DOHH2 (cell line): ENCODE data around the gene CELA2A.
"Not testable (repeated sequence)": the region's sequence is repeated elsewhere in the genome, so short reads cannot be mapped to it uniquely, and the experiment has no call there.

Source experiments
- H3F3A ChIP-seq: fragments of 200-600 bp; sonication (generic), shearing (Covaris generic); 2 replicates; pipeline ENCODE4 v1.6.0; 2016; ENCODE audit warnings: antibody characterized with exemption, mild to moderate bottlenecking; ENCODE audit not compliant: control insufficient read depth, insufficient read depth
- H3K27ac ChIP-seq: fragments of 200-600 bp; sonication (generic); 2 replicates; pipeline ENCODE4 v1.5.1; 2014; ENCODE audit warnings: low read depth, mild to moderate bottlenecking, low read length, moderate library complexity
- H3K27me3 ChIP-seq: fragments of 200-600 bp; sonication (generic); 2 replicates; pipeline ENCODE4 v1.6.1; 2014; ENCODE audit warnings: mild to moderate bottlenecking, low read length, mixed read lengths; ENCODE audit not compliant: control insufficient read depth
- H3K36me3 ChIP-seq: fragments of 200-600 bp; sonication (generic); 2 replicates; pipeline ENCODE4 v1.6.1; 2014; ENCODE audit warnings: mild to moderate bottlenecking, low read length, moderate library complexity, mixed read lengths; ENCODE audit not compliant: control insufficient read depth
- H3K4me1 ChIP-seq: fragments of 200-600 bp; sonication (generic); 2 replicates; pipeline ENCODE4 v1.6.1; 2014; ENCODE audit warnings: mild to moderate bottlenecking, low read length, mixed read lengths; ENCODE audit not compliant: control insufficient read depth
- H3K4me2 ChIP-seq: fragments of 200-600 bp; sonication (generic); 2 replicates; pipeline ENCODE4 v1.6.0; 2014; ENCODE audit warnings: mild to moderate bottlenecking, low read length, moderate library complexity
- H3K4me3 ChIP-seq: fragments of 200-600 bp; sonication (generic); 2 replicates; pipeline ENCODE4 v1.5.1; 2014; ENCODE audit warnings: mild to moderate bottlenecking, low read length, mixed read lengths
- H3K79me2 ChIP-seq: fragments of 200-600 bp; sonication (generic); 2 replicates; pipeline ENCODE4 v1.6.1; 2014; ENCODE audit warnings: mild to moderate bottlenecking, low read length, mixed read lengths; ENCODE audit not compliant: control insufficient read depth
- H3K9me2 ChIP-seq: fragments of 200-600 bp; sonication (generic); replicated peaks from 2 replicates; pipeline ENCODE4 v1.6.1; 2014; ENCODE audit warnings: mild to moderate bottlenecking, low read length, mixed read lengths; ENCODE audit not compliant: control insufficient read depth
- H3K9me3 ChIP-seq: fragments of 200-600 bp; sonication (generic); 2 replicates; pipeline ENCODE4 v1.6.1; 2014; ENCODE audit warnings: antibody characterized with exemption, low read length, mixed read lengths; ENCODE audit not compliant: control insufficient read depth, insufficient read depth
- H4K20me1 ChIP-seq: fragments of 200-600 bp; sonication (generic); 2 replicates; pipeline ENCODE4 v1.6.0; 2014; ENCODE audit warnings: low read depth, mild to moderate bottlenecking, antibody characterized with exemption, low read length, moderate library complexity; ENCODE audit not compliant: control insufficient read depth, insufficient read depth
- EZH2phosphoT487 ChIP-seq: fragments of 200-600 bp; sonication (generic); IDR thresholded peaks from 2 replicates; pipeline ENCODE4 v1.6.1; 2017; ENCODE audit warnings: borderline replicate concordance, mild to moderate bottlenecking, antibody characterized with exemption, low read length, moderate library complexity, mixed read lengths
- TF ChIP-seq, protein P1 (sequence below): fragments of 200-600 bp; sonication (generic); IDR thresholded peaks from one replicate; pipeline ENCODE4 v1.5.1; 2014; ENCODE audit warnings: antibody characterized with exemption, mild to moderate bottlenecking, low read depth, low read length; ENCODE audit not compliant: poor library complexity, severe bottlenecking

CELA2A gene

DNA sequence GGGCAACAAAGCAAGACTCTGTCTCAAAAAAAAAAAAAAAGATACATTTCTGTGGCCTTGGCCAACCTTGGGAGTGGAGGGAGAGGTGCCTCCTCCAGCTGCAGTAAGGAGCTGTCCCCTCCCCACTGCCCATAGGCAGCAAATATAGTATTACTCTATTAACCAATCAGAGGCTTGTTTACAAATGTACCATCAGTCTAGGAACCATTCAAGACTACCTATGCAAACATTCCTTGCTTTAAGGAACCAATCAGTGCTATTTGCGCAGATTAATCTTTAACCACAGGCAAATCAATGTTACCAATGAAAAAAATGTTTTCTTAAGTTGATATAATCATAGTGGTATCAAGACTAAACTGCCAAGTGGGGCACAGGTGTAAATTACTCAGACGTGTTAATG lies 1.1 kb downstream of the CELA2A start:
- Histone ChIP-seq H3K36me3 (no peaks in the 10 kb centered on the region), H3K4me2 (no peak overlapping the region), H3K4me3 (no peak overlapping the region), H3K79me2 (no peaks in the 10 kb centered on the region), H4K20me1 (no peaks in the 10 kb centered on the region), H3K27ac (no peak overlapping the region), H3K4me1 (no peaks in the 10 kb centered on the region), H3F3A (no peaks in the 10 kb centered on the region), H3K27me3 (peaks cover 3% of the 10 kb centered on the region; the same call in 1 of the 2 replicates), H3K9me2 (no peaks in the 10 kb centered on the region), H3K9me3 (no peaks in the 10 kb centered on the region)
- TF ChIP-seq, protein P1, sequence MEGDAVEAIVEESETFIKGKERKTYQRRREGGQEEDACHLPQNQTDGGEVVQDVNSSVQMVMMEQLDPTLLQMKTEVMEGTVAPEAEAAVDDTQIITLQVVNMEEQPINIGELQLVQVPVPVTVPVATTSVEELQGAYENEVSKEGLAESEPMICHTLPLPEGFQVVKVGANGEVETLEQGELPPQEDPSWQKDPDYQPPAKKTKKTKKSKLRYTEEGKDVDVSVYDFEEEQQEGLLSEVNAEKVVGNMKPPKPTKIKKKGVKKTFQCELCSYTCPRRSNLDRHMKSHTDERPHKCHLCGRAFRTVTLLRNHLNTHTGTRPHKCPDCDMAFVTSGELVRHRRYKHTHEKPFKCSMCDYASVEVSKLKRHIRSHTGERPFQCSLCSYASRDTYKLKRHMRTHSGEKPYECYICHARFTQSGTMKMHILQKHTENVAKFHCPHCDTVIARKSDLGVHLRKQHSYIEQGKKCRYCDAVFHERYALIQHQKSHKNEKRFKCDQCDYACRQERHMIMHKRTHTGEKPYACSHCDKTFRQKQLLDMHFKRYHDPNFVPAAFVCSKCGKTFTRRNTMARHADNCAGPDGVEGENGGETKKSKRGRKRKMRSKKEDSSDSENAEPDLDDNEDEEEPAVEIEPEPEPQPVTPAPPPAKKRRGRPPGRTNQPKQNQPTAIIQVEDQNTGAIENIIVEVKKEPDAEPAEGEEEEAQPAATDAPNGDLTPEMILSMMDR = no peak
- no peak for TF ChIP-seq EZH2phosphoT487

DNA sequence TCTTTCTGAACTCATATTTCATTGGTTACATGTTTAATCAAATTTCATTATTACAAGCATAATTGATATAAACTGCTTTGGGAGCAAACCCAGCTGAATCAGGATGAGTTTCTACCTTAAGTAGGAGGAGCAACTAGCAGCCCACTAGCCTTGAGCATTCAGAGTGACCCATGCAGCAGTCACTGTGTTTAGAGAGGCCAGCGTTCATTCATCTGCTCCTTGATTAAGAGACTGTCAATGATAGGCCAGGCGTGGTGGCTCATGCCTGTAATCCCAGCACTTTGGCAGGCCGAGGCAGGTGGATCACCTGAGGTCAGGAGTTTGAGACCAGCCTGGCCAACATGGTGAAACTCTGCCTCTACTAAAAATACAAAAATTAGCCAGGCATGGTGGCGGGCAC lies 1.9 kb downstream of the CELA2A start:
- H3K27ac ChIP-seq, H3K36me3 ChIP-seq: not testable (repeated sequence)

DNA sequence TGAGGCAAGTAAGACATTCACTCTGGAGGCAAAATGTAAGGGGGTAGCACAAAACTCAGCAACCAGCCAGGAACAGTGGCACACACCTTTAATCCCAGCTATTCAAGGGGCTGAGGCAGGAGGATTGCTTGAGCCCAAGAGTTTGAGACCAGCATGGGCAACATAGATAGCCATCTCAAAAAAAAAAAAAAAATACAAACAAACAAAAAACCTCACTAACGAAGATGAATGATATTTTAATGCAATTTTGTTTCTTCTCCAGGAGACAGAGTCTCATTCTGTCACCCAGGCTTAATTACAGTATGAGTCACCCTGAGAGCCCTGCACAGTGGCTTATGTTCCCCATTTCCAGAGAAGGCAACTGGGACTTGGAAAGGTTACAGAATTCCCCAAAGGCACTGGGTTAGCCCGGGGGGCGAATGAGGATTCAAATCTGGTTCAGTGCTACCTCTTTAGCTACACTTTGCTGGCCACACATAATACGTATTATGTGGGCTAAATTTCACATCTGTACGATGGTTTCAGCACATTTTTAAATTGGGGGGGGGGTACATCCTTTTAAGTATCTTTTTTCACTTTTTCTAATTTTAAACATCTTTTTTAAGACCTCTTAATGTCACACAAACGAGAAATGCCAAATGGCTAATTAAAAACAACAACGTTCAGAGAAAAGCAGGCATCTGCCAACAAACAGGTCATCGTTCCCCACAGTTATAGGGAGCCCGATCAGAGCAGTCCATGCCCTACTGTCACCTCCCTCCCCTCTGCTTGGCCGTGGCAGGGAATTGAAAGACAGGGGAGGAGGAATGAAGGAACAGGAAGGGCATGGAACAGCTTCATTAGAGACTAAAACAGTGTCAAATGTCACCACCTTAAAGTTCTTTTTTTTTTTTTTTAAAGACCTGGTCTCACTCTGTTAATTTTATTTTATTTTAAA lies 3.5 kb downstream of the CELA2A start:
- H3K4me2 ChIP-seq = no peak overlapping the region
- no peaks in the 10 kb centered on the region for H4K20me1 ChIP-seq
- no peaks in the 10 kb centered on the region for H3K4me1 ChIP-seq

More for the DNA sequence above, 1.9 kb downstream of the CELA2A start:
- not testable (repeated sequence) for H3K79me2 ChIP-seq, H3K4me3 ChIP-seq, H3K4me1 ChIP-seq, H3F3A ChIP-seq, H3K9me3 ChIP-seq, H3K27me3 ChIP-seq, H3K9me2 ChIP-seq, H4K20me1 ChIP-seq, H3K4me2 ChIP-seq

More for the DNA sequence above, 3.5 kb downstream of the CELA2A start:
- no peaks in the 10 kb centered on the region for H3K79me2 ChIP-seq
- peaks cover 3% of the 10 kb centered on the region; the same call in 1 of the 2 replicates for H3K27me3 ChIP-seq
- H3K9me2 ChIP-seq = no peaks in the 10 kb centered on the region
- TF ChIP-seq, protein P1 = no peak
- no peak for TF ChIP-seq EZH2phosphoT487
- no peaks in the 10 kb centered on the region for H3F3A ChIP-seq
- no peak overlapping the region for H3K4me3 ChIP-seq
- no peaks in the 10 kb centered on the region for H3K36me3 ChIP-seq
- no peaks in the 10 kb centered on the region for H3K9me3 ChIP-seq
- no peak overlapping the region for H3K27ac ChIP-seq
